IPS-NIHi11 (cell line): ENCODE measurements around the gene NRF1.
"Not testable (repeated sequence)": the region's sequence is repeated elsewhere in the genome, so short reads cannot be mapped to it uniquely, and the experiment has no call there.

Experiments
- DNase-seq: peaks from one replicate; pipeline ENCODE4 v3.0.0; 2012; ENCODE audit warnings: mixed read lengths, low spot score

Gene NRF1

DNA sequence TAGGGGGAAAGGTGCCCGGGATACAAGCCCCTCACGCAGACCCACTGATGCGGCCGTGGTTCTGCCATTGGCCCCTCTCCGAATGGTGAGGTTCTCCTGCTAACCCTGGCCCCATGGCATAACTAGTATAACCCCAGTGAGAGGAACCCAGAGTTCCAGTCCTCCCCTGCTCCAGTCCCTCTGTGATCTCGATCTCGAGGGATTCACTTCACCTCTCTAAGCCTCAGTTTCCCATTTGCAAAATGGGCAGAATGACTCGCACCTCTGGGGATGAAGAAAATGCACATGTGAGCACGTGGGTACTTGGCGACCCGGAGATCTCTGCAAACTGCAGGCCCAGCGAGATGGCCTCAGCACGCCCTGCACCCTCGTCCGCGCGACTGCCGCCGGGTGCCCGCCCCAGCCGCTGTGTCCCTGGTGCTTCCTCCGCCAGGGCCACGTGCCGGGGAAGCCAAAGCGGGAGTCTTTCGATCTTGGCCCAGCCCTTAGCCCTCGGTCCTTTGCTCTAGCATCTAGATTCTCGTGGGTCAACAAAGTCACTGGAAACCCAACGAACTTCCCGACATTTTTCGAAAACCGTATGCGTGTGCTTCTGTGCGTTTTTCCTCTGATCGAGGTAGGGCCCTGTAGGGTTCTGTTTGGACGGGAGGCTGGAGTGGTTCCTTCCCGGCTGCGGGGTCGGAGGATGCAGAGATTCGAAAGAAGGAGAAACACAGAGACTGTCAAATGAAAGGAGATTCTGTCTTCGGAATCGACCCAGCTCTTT lies 171.5 kb downstream of the NRF1 start:
- DNase-seq: no peak

DNA sequence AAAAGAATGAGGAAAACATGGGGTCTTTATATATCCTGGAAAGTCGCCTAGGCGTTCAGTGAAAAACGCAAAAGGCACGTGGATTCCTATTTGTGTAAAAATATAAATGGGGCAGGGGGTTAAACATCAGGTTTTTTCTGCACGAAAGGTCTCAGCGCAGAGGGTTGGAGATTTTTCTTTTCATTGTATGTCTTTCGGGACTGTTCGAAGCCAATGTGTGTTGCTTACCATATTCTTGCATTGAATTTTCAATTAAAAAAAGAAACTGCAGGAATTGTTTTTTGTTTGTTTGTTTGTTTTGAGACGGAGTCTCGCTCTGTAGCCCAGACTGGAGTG lies 172.0 kb downstream of the NRF1 start:
- no peak for DNase-seq

GRCh38 chr7:129784437-129784782 lies 172.9 kb downstream of the NRF1 start:
- DNase-seq: no peak

- no peak for DNase-seq
These were observed 173.5 kb downstream of the NRF1 start for GRCh38 chr7:129784783-129785684.

GRCh38 chr7:129785685-129786514 lies 174.4 kb downstream of the NRF1 start:
- no peak for DNase-seq

- no peak for DNase-seq
These were observed 175.5 kb downstream of the NRF1 start for GRCh38 chr7:129786825-129787563.

- DNase-seq: no peak
These were observed 177.5 kb downstream of the NRF1 start for GRCh38 chr7:129789000-129789399.

- DNase-seq: no peak
These were observed 178.1 kb downstream of the NRF1 start for GRCh38 chr7:129789652-129790051.

GRCh38 chr7:129790136-129790535 lies 178.6 kb downstream of the NRF1 start:
- DNase-seq: no peak

DNA sequence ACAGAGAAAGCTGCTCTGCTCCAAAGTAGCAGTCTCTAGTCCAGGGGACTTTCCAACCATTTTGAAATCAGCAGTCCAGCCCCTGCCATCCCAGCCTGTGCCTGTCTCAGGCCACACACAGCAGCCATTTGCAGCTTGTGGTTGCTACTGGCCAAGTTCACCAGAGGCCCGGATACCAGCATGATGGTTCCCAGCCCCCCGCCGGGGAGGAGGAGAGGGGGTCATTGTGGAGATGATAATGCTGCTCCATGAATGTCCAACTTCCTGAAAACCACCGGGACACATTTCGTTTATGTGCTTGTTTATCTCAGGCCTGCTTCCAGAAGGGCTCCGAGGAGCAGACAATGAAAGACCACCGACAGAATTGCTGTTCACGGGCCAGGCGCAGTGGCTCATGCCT lies 181.2 kb downstream of the NRF1 start:
- no peak for DNase-seq

DNA sequence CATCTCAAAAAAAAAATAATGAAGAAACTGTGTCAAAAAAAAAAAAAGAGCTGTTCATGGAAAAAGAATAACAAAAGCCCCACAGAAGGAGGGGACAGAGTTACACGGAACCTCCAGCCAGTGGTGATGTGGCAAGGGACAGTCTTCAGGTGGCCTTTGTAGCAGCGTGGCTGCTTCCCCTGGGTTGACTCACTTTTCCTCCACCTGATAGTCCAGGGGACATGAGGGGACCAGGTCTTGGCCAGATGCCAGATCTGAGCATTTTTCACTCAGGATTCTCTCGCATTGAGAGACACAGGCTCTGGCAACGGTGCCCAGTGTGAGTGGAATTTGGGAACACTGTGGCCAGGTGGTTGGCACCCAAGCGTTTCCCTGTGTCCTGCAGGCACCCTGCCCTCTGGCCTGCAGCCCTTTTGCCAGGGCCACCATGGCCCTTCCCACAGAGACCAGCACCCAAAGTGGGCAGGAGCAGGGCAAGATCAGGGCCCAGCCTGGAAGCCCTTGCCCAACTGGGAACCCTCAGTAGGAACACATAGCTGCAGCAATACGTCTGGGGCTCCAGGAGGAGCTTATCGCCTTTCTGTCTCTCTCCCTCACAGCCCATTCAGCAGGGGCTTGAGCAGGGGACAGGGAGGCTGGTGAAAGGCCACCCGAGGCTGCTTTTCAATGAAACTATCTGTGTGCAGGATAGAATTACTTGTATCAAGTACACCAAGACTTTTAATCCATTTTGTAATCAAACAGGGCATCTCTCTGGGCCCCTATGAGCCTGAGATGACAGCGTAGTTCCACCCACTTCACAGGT lies 182.2 kb downstream of the NRF1 start:
- DNase-seq: no peak

DNA sequence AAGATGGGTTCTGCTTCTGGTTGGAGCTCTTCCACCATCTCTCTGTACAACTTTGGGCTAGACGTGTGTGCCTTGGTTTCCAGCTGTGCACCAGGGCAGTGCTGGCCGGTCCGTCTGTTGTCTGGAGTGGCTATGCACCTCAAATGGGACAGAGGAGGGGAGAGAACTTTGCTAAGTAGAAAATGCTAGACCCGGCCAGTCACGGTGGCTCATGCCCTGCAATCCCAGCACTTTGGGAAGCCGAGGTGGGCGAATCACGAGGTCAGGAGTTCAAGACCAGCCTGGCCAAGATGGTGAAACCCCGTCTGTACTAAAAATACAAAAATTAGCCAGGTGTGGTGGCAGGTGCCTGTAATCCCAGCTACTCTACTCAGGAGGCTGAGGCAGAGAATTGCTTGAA lies 182.9 kb downstream of the NRF1 start:
- DNase-seq: not testable (repeated sequence)

DNA sequence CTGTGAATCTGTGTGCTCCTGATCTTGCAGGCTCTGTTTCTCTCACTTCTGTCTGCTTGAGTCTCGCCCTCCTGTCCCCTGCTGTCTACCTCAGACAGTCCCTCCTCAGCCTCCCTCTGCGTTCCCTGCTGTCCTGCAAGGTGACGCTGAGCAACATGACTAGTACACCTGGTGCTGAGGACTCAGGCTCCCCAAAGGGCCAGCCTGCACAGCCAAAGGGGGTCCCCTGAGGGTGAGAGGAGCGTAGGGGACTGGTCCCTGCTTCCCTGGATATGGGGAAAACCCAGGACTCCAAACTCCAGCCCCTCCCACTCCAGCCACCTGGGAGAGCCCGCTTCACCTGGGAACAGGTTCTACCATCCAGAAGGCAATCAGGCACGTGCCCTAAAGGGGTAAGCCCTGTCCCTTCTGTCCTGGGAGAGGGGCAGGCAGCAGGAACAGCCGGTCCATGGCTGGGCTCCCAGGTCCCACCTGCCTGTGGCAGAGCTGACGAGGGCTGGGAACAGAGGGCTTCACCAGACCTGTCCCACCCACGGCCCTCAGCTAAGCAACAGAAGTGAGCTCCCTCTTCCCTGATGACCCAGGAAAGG lies 184.8 kb downstream of the NRF1 start:
- DNase-seq: no peak

- peak; percentile 70 for DNase-seq
These were observed 185.8 kb downstream of the NRF1 start for GRCh38 chr7:129797214-129797789.

DNA sequence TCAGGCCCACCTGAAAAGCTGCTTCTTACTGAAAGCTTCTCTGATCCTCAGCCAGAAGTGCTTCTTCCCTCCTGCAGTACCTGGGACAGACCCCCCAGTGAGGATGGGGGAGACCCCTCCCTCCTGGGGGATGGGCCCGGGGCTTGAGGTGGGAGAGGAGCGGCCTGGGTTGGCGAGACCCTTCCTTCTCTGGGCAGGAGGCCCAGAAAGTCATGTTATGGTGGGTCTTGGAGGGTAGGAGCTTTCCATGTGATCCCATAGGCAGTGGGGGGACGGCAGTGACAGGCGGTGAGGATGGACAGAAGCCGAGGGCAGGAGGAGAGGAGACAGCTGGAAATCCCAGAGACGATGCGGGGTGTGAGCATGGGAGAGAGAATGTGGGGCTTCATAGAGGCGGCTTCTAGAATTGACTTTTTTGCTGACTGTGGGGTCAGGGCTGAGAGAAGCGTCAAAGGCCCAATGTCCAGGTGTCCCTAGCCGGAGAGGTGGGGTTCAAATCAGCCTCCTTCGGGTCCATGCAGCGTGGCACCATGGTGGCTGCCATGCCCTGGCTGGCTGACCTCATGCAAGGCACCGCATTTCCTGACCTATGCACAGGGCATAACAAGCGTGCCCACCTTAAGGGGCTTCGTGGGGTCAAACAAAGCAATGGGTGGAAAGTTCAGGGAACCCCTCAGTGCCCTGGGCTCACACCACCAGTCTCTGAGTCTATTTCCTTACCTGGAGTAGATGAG lies 187.3 kb downstream of the NRF1 start:
- DNase-seq: no peak

DNA sequence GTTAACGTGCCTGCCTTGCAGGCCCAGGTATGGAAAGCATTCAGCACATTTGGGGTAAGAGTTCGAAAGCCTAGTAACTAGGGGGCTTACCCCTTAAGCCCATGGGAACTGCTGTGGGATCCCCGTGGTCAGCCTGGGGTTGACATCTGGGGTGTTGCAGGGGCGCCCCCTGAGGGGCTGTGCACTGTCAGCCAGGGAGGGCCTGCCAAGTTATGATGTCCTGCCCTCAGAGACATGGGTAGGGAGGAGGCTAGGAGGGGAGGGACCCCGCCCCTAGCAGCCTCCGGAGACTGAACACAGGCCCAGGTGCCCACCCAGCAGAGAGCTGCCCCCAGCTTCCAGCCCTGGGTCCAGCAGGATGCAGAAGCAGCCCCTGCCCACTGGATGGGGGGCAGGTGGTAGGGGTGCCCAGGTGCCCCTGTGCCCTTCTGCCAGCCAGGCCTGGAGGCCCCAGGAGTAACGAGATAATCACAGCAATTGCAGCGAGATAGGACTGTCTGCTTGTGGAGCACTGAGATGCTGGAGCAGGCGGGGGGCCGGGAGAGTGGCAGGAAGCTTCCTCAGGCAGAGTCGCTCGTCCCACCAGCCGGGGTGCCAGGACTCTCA lies 187.9 kb downstream of the NRF1 start:
- no peak for DNase-seq

DNA sequence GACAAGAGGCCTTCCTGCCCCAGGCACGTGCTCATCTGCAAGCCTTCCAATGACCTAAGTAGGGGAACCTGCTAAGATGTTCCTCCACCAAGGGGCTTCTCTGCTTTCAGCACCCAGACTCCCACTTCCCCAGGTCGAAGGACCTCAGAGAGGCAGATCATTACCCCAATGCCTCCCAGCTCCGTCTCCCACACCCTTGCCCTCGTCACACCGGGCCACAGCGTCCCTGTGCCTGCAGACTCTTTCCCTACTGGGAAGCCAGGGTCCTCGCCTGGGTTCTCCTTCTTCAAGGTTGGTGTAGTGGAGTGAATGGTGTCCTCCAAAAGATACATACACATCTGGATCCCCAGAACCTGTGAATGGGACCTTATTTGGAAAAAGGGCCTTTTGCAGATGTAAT lies 189.4 kb downstream of the NRF1 start:
- no peak for DNase-seq

DNA sequence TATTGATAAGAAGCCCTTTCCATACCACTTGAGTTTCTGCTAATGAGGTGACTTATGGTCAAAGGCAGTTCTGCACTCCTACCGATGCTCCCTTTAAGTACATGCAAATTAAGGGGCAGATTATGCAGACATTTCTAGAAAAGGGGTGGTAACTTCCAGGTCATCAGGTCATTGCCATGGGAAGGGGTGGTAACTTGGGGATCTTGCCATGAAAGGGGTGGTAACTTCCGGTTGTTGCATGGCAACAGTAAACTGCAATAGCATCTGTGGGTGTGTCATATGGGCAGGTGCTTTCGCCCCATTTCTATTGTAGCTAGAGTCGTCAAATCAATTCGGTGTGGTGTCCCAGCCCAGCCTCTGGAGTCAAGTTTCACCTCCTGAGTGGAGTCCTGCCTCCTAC lies 190.4 kb downstream of the NRF1 start:
- no peak for DNase-seq

- DNase-seq: no peak
These were observed 192.1 kb downstream of the NRF1 start for GRCh38 chr7:129803546-129804081.
